Uterus (tissue), 2 donors: ENCODE measurements around the gene HSFX4.
"Not testable (repeated sequence)": the region's sequence is repeated elsewhere in the genome, so short reads cannot be mapped to it uniquely, and the experiment has no call there.

Experiments
- POLR2A ChIP-seq, 2 donors: fragments of 450-650 bp; IDR thresholded peaks; one replicate each; pipeline ENCODE4 v1.6.1; 2016; ENCODE audit warnings: antibody characterized with exemption in 2 of 2, mild to moderate bottlenecking in 1 of 2, moderate library complexity in 1 of 2
- TF ChIP-seq, protein P1 (sequence below), 4 experiments: fragments of 200-600 bp in 2 of 4; fragments of 450-650 bp in 2 of 4; sonication (generic) in 2 of 4; IDR thresholded peaks; one replicate each; pipeline ENCODE4 v1.5.1; 2016 to 2019; ENCODE audit warnings: antibody characterized with exemption in 4 of 4, mild to moderate bottlenecking in 2 of 4, moderate library complexity in 1 of 4

DNA sequence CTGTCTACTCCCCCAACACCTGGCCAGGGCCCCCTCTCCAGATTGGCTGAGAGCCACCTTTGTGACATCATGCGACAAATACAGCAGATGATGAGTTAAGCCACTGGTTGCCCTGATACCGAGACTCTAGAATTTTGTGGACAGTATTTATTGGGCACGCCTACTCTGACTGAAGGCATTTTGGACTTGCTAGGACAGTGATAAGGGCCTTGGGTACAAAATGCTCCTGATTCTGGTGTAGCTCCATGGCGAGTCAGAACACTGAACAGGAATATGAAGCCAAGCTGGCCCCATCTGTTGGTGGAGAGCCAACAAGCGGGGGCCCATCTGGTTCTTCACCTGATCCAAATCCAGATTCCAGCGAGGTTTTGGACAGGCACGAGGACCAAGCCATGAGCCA lies at the start of gene HSFX4:
- TF ChIP-seq, protein P1, sequence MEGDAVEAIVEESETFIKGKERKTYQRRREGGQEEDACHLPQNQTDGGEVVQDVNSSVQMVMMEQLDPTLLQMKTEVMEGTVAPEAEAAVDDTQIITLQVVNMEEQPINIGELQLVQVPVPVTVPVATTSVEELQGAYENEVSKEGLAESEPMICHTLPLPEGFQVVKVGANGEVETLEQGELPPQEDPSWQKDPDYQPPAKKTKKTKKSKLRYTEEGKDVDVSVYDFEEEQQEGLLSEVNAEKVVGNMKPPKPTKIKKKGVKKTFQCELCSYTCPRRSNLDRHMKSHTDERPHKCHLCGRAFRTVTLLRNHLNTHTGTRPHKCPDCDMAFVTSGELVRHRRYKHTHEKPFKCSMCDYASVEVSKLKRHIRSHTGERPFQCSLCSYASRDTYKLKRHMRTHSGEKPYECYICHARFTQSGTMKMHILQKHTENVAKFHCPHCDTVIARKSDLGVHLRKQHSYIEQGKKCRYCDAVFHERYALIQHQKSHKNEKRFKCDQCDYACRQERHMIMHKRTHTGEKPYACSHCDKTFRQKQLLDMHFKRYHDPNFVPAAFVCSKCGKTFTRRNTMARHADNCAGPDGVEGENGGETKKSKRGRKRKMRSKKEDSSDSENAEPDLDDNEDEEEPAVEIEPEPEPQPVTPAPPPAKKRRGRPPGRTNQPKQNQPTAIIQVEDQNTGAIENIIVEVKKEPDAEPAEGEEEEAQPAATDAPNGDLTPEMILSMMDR (IDR thresholded peaks at IDR 0.05) = not testable (repeated sequence)
- not testable (repeated sequence) for TF ChIP-seq POLR2A (IDR thresholded peaks at IDR 0.05)
